Liver (tissue), 9 donors: ENCODE data around the gene DAGLB. TPM values are rescaled to one million over a fixed set of nuclear protein-coding genes. Genes with fewer than 3 reads are reported as not detected.
"Not testable (repeated sequence)": the region's sequence is repeated elsewhere in the genome, so short reads cannot be mapped to it uniquely, and the experiment has no call there.

ENCODE experiments used
- DNase-seq: peaks from one replicate; pipeline ENCODE4 v3.0.0-alpha.2; 2017; ENCODE audit warnings: low spot score
- H3K27ac ChIP-seq, 2 donors: one replicate each; pipeline ENCODE4 v1.7.0; 2013; ENCODE audit warnings: inconsistent platforms in 2 of 2, low read length in 2 of 2, control low read depth in 1 of 2, low read depth in 1 of 2, mild to moderate bottlenecking in 1 of 2
- H3K27me3 ChIP-seq, 4 donors: one replicate each; pipeline versions ENCODE4 v1.6.1 to v1.7.0; 2013; ENCODE audit warnings: low read length in 3 of 4, inconsistent platforms in 1 of 4, mild to moderate bottlenecking in 1 of 4, moderate library complexity in 1 of 4; ENCODE audit not compliant: control insufficient read depth in 4 of 4, insufficient read depth in 4 of 4
- H3K36me3 ChIP-seq, 4 donors: one replicate each; pipeline versions ENCODE4 v1.6.1 to v1.7.0; 2013; ENCODE audit warnings: low read length in 3 of 4, mild to moderate bottlenecking in 3 of 4, low read depth in 1 of 4, moderate library complexity in 1 of 4; ENCODE audit not compliant: control insufficient read depth in 4 of 4, insufficient read depth in 3 of 4
- H3K4me1 ChIP-seq, 4 donors: one replicate each; pipeline versions ENCODE4 v1.6.1 to v1.7.0; 2013; ENCODE audit warnings: low read length in 3 of 4, mild to moderate bottlenecking in 3 of 4, moderate library complexity in 1 of 4; ENCODE audit not compliant: control insufficient read depth in 4 of 4, insufficient read depth in 4 of 4
- H3K4me3 ChIP-seq, 3 donors: one replicate each; pipeline versions ENCODE4 v1.6.1 to v1.7.0; 2013; ENCODE audit warnings: low read length in 3 of 3, control low read depth in 1 of 3, low read depth in 1 of 3, mild to moderate bottlenecking in 1 of 3
- H3K9ac ChIP-seq, 2 donors: one replicate each; pipeline ENCODE4 v1.7.0; 2013; ENCODE audit warnings: low read length in 2 of 2, mild to moderate bottlenecking in 2 of 2, moderate library complexity in 2 of 2, control low read depth in 1 of 2, low read depth in 1 of 2
- H3K9me3 ChIP-seq, 4 donors: one replicate each; pipeline versions ENCODE4 v1.6.1 to v1.7.0; 2013; ENCODE audit warnings: low read length in 3 of 4; ENCODE audit not compliant: control insufficient read depth in 4 of 4
- ATF3 ChIP-seq: IDR thresholded peaks from 2 replicates; pipeline ENCODE4 v1.6.1; 2016; ENCODE audit warnings: antibody characterized with exemption
- EGR1 ChIP-seq, 2 donors: IDR thresholded peaks; 2 replicates each; pipeline ENCODE4 v1.6.1; 2016 to 2018; ENCODE audit warnings: antibody characterized with exemption in 2 of 2, low read depth in 2 of 2
- GABPA ChIP-seq, 2 donors: IDR thresholded peaks in 1 of 2; conservative IDR thresholded peaks in 1 of 2; 2 replicates each; pipeline ENCODE4 v1.6.1; 2016; ENCODE audit warnings: antibody characterized with exemption in 2 of 2, mild to moderate bottlenecking in 1 of 2, moderate library complexity in 1 of 2
- HNF4G ChIP-seq: IDR thresholded peaks from 2 replicates; pipeline ENCODE4 v1.6.1; 2016; ENCODE audit warnings: antibody characterized with exemption
- JUND ChIP-seq, 2 donors: IDR thresholded peaks; 2 replicates each; pipeline ENCODE4 v1.6.1; 2016; ENCODE audit warnings: antibody characterized with exemption in 2 of 2
- NR2F2 ChIP-seq: IDR thresholded peaks from 2 replicates; pipeline ENCODE4 v1.6.1; 2016; ENCODE audit warnings: antibody characterized with exemption
- RAD21 ChIP-seq, 2 donors: IDR thresholded peaks; 2 replicates each; pipeline ENCODE4 v1.6.1; 2016; ENCODE audit warnings: antibody characterized with exemption in 2 of 2, mild to moderate bottlenecking in 2 of 2
- REST ChIP-seq: IDR thresholded peaks from 2 replicates; pipeline ENCODE4 v1.6.1; 2016; ENCODE audit warnings: antibody characterized with exemption, mild to moderate bottlenecking
- SP1 ChIP-seq: IDR thresholded peaks from 2 replicates; pipeline ENCODE4 v1.6.1; 2018; ENCODE audit warnings: antibody characterized with exemption, mild to moderate bottlenecking
- YY1 ChIP-seq: IDR thresholded peaks from 2 replicates; pipeline ENCODE4 v1.6.1; 2016; ENCODE audit warnings: antibody characterized with exemption, mild to moderate bottlenecking
- ZBTB33 ChIP-seq: IDR thresholded peaks from 2 replicates; pipeline ENCODE4 v1.6.1; 2016; ENCODE audit warnings: antibody characterized with exemption
- WGBS: extraction: QIAGEN DNeasy Blood & Tissue Kit; methylation state at CpG from one replicate; pipeline ENCODE4 v1.1.7; 2013; 5-methylcytosine and 5-hydroxymethylcytosine counted together
- polyA plus RNA-seq, 2 donors: library from polyadenylated mRNA; stranded (reverse) in 1 of 2; unstranded in 1 of 2; fragments of 200-250 nt in 1 of 2; fragments of >200 nt in 1 of 2; fragmentation: Nextera tagmentation in 1 of 2; extraction: Ambion mirVana in 1 of 2; gene quantifications; one replicate each; pipeline versions ENCODE4 v1.2.1 to v1.2.3, GENCODE V29; 2013 to 2015
- total RNA-seq, 2 donors: library from RNA; depleted of rRNA; stranded (reverse); fragments of >200 nt; gene quantifications; one replicate each; pipeline ENCODE4 v1.2.3, GENCODE V29; 2014
- donor health status: healthy.
- donor health status: healthy.
- donor health status: healthy.
- donor health status: healthy.
- donor health status: healthy.

DAGLB gene
- total and polyA plus RNA-seq, 4 donors, result 4.9 to 10.7 (median 8.4) TPM

GRCh38 chr7:6450591-6450990 is 2.8 kb upstream of the DAGLB start:
- H3K4me1 ChIP-seq, result peaks cover 0 to 11% (median 4%) of the 10 kb centered on the region in 4 donors
- not testable (repeated sequence) for H3K36me3 ChIP-seq, H3K9ac ChIP-seq, DNase-seq, H3K27ac ChIP-seq, H3K9me3 ChIP-seq, H3K4me3 ChIP-seq, H3K27me3 ChIP-seq
- 91% methylated on average over 10 of the region's 10 CpGs for WGBS

GRCh38 chr7:6449884-6450283 is 2.1 kb upstream of the DAGLB start:
- not testable (repeated sequence) for DNase-seq

GRCh38 chr7:6448943-6449543 is 1.3 kb upstream of the DAGLB start:
- Histone ChIP-seq H3K36me3 (peaks cover 0 to 10% (median 8%) of the 10 kb centered on the region in 4 donors), H3K4me1 (peaks cover 0 to 11% (median 4%) of the 10 kb centered on the region in 4 donors), H3K4me3 (no peak overlapping the region), H3K27me3 (no peaks in the 10 kb centered on the region), H3K27ac (peak overlapping the region; percentile 57 to 74), H3K9me3 (no peaks in the 10 kb centered on the region), H3K9ac (no peak overlapping the region)
- 89% methylated on average over 16 of the region's 16 CpGs for WGBS
- TF ChIP-seq JUND (IDR thresholded peaks at IDR 0.05) (no peak), SP1 (no peak), NR2F2 (no peak), GABPA (IDR thresholded peaks at IDR 0.05 in 1 of 2, conservative IDR thresholded peaks at IDR 0.05 in 1 of 2) (no peak), REST (no peak), ATF3 (no peak), EGR1 (IDR thresholded peaks at IDR 0.05; ENCODE audit: low read depth in 2 of 2) (no peak), RAD21 (IDR thresholded peaks at IDR 0.05) (no peak), YY1 (no peak), HNF4G (no peak), ZBTB33 (no peak)
- DNase-seq, result no peak

More at GRCh38 chr7:6449884-6450283, 2.1 kb upstream of the DAGLB start:
- H3K4me3 ChIP-seq, H3K27me3 ChIP-seq, H3K27ac ChIP-seq, H3K36me3 ChIP-seq, H3K9ac ChIP-seq, H3K9me3 ChIP-seq: not testable (repeated sequence)
- peaks cover 0 to 11% (median 4%) of the 10 kb centered on the region in 4 donors for H3K4me1 ChIP-seq
- 72% methylated on average over 11 of the region's 11 CpGs for WGBS
